T-helper 2 cell treated with Interferon-gamma antibody and Interleukin-4, amounts not matched to agents 5 μg/mL and 100 μg/mL, for 36 hours (primary cell): Measurements from ENCODE around the gene EXOSC5.
"Not testable (repeated sequence)": the region's sequence is repeated elsewhere in the genome, so short reads cannot be mapped to it uniquely, and the experiment has no call there.

Source experiments
- DNase-seq: peaks from one replicate; pipeline ENCODE4 v3.0.0; 2021; ENCODE audit warnings: low spot score
- H3K27ac Mint-ChIP-seq: one replicate; pipeline ENCODE4 v1.8.0; 2021; ENCODE audit warnings: mild to moderate bottlenecking, mixed read lengths
- H3K27me3 Mint-ChIP-seq: one replicate; pipeline ENCODE4 v1.8.0; 2021; ENCODE audit warnings: low read depth, mixed read lengths
- H3K36me3 Mint-ChIP-seq: one replicate; pipeline ENCODE4 v1.8.0; 2021; ENCODE audit warnings: low read depth, mixed read lengths
- H3K4me1 Mint-ChIP-seq: one replicate; pipeline ENCODE4 v1.8.0; 2021; ENCODE audit warnings: low read depth, mixed read lengths
- H3K4me3 Mint-ChIP-seq: one replicate; pipeline ENCODE4 v1.8.0; 2022; ENCODE audit warnings: mild to moderate bottlenecking, moderate library complexity, mixed read lengths
- H3K9me3 Mint-ChIP-seq: one replicate; pipeline ENCODE4 v1.8.0; 2021; ENCODE audit warnings: mixed read lengths

Gene EXOSC5

GRCh38 chr19:41405776-41406175 is 8.6 kb upstream of the EXOSC5 start:
- Mint-ChIP-seq H3K4me3 (no peak overlapping the region), H3K27me3 (no peaks in the 10 kb centered on the region), H3K36me3 (peaks cover 2% of the 10 kb centered on the region), H3K27ac (no peak overlapping the region), H3K4me1 (no peaks in the 10 kb centered on the region), H3K9me3 (no peaks in the 10 kb centered on the region)
- DNase-seq: no peak

GRCh38 chr19:41403181-41403970 is 6.2 kb upstream of the EXOSC5 start:
- H3K36me3 Mint-ChIP-seq: peaks cover 2% of the 10 kb centered on the region
- no peaks in the 10 kb centered on the region for H3K27me3 Mint-ChIP-seq
- H3K27ac Mint-ChIP-seq: no peak overlapping the region
- no peak for DNase-seq
- peaks cover 10% of the 10 kb centered on the region for H3K4me1 Mint-ChIP-seq
- H3K4me3 Mint-ChIP-seq: no peak overlapping the region
- no peaks in the 10 kb centered on the region for H3K9me3 Mint-ChIP-seq

GRCh38 chr19:41402010-41402409 is 4.9 kb upstream of the EXOSC5 start:
- peaks cover 15% of the 10 kb centered on the region for H3K4me1 Mint-ChIP-seq
- no peaks in the 10 kb centered on the region for H3K27me3 Mint-ChIP-seq
- no peak overlapping the region for H3K27ac Mint-ChIP-seq
- peaks cover 2% of the 10 kb centered on the region for H3K36me3 Mint-ChIP-seq
- no peak overlapping the region for H3K4me3 Mint-ChIP-seq
- no peak for DNase-seq
- H3K9me3 Mint-ChIP-seq: no peaks in the 10 kb centered on the region

GRCh38 chr19:41401483-41401882 is 4.3 kb upstream of the EXOSC5 start:
- Mint-ChIP-seq H3K4me1 (peaks cover 16% of the 10 kb centered on the region), H3K27me3 (no peaks in the 10 kb centered on the region), H3K4me3 (no peak overlapping the region), H3K27ac (no peak overlapping the region), H3K36me3 (peaks cover 2% of the 10 kb centered on the region), H3K9me3 (no peaks in the 10 kb centered on the region)
- no peak for DNase-seq

- H3K9me3 Mint-ChIP-seq: no peaks in the 10 kb centered on the region
- H3K4me3 Mint-ChIP-seq: peak overlapping the region; percentile 65
- peaks cover 27% of the 10 kb centered on the region for H3K4me1 Mint-ChIP-seq
- no peaks in the 10 kb centered on the region for H3K27me3 Mint-ChIP-seq
- peaks cover 5% of the 10 kb centered on the region for H3K36me3 Mint-ChIP-seq
- H3K27ac Mint-ChIP-seq: peak overlapping the region; percentile 82
- DNase-seq: no peak
Observed at GRCh38 chr19:41399525-41399924, 2.4 kb upstream of the EXOSC5 start.

- peaks cover 27% of the 10 kb centered on the region for H3K4me1 Mint-ChIP-seq
- H3K4me3 Mint-ChIP-seq: peak overlapping the region; percentile 97
- H3K9me3 Mint-ChIP-seq: no peaks in the 10 kb centered on the region
Observed at GRCh38 chr19:41399091-41399490, 1.9 kb upstream of the EXOSC5 start.

GRCh38 chr19:41398598-41398997 is 1.4 kb upstream of the EXOSC5 start:
- H3K36me3 Mint-ChIP-seq: peaks cover 5% of the 10 kb centered on the region
- no peaks in the 10 kb centered on the region for H3K27me3 Mint-ChIP-seq
- DNase-seq: no peak
- peak overlapping the region; percentile 46 for H3K27ac Mint-ChIP-seq
- H3K9me3 Mint-ChIP-seq: no peaks in the 10 kb centered on the region
- peak overlapping the region; percentile 97 for H3K4me3 Mint-ChIP-seq
- H3K4me1 Mint-ChIP-seq: peaks cover 27% of the 10 kb centered on the region

More at GRCh38 chr19:41399091-41399490, 1.9 kb upstream of the EXOSC5 start:
- Mint-ChIP-seq H3K27ac (peak overlapping the region; percentile 46), H3K36me3 (peaks cover 5% of the 10 kb centered on the region), H3K27me3 (no peaks in the 10 kb centered on the region)
- DNase-seq: no peak

- H3K9me3 Mint-ChIP-seq: no peaks in the 10 kb centered on the region
- DNase-seq: no peak
- H3K4me3 Mint-ChIP-seq: peak overlapping the region; percentile 97
- no peaks in the 10 kb centered on the region for H3K27me3 Mint-ChIP-seq
- H3K36me3 Mint-ChIP-seq: peaks cover 5% of the 10 kb centered on the region
- H3K4me1 Mint-ChIP-seq: peaks cover 27% of the 10 kb centered on the region
- peak overlapping the region; percentile 98 for H3K27ac Mint-ChIP-seq
Observed at GRCh38 chr19:41398050-41398418, 875 bp upstream of the EXOSC5 start.

- Mint-ChIP-seq H3K36me3 (peaks cover 15% of the 10 kb centered on the region), H3K27ac (peak overlapping the region; percentile 6), H3K27me3 (no peaks in the 10 kb centered on the region), H3K4me1 (peaks cover 27% of the 10 kb centered on the region), H3K4me3 (peak overlapping the region; percentile 52), H3K9me3 (no peaks in the 10 kb centered on the region)
- no peak for DNase-seq
Observed at GRCh38 chr19:41395355-41395754, 1.8 kb downstream of the EXOSC5 start.

GRCh38 chr19:41392775-41393174 is 4.4 kb downstream of the EXOSC5 start:
- Mint-ChIP-seq H3K4me3 (no peak overlapping the region), H3K9me3 (no peaks in the 10 kb centered on the region), H3K36me3 (peaks cover 23% of the 10 kb centered on the region), H3K4me1 (peaks cover 12% of the 10 kb centered on the region), H3K27me3 (no peaks in the 10 kb centered on the region), H3K27ac (no peak overlapping the region)
- DNase-seq: no peak

- Mint-ChIP-seq H3K9me3 (no peaks in the 10 kb centered on the region), H3K36me3 (peaks cover 23% of the 10 kb centered on the region), H3K4me1 (peaks cover 12% of the 10 kb centered on the region), H3K27me3 (no peaks in the 10 kb centered on the region), H3K4me3 (no peak overlapping the region), H3K27ac (no peak overlapping the region)
- DNase-seq: no peak
Observed at GRCh38 chr19:41391618-41392017, 5.5 kb downstream of the EXOSC5 start.

- no peaks in the 10 kb centered on the region for H3K9me3 Mint-ChIP-seq
- H3K27ac Mint-ChIP-seq: no peak overlapping the region
- H3K4me1 Mint-ChIP-seq: no peaks in the 10 kb centered on the region
- DNase-seq: no peak
- no peak overlapping the region for H3K4me3 Mint-ChIP-seq
- H3K27me3 Mint-ChIP-seq: no peaks in the 10 kb centered on the region
- H3K36me3 Mint-ChIP-seq: peaks cover 25% of the 10 kb centered on the region
Observed at GRCh38 chr19:41386442-41386841, 10.7 kb downstream of the EXOSC5 start.

GRCh38 chr19:41384351-41384750 is 12.8 kb downstream of the EXOSC5 start:
- H3K9me3 Mint-ChIP-seq: no peaks in the 10 kb centered on the region
- no peaks in the 10 kb centered on the region for H3K4me1 Mint-ChIP-seq
- DNase-seq: no peak
- no peak overlapping the region for H3K4me3 Mint-ChIP-seq
- H3K27ac Mint-ChIP-seq: no peak overlapping the region
- H3K27me3 Mint-ChIP-seq: no peaks in the 10 kb centered on the region
- H3K36me3 Mint-ChIP-seq: peaks cover 13% of the 10 kb centered on the region

- peaks cover 11% of the 10 kb centered on the region for H3K36me3 Mint-ChIP-seq
- not testable (repeated sequence) for H3K27ac Mint-ChIP-seq, DNase-seq, H3K27me3 Mint-ChIP-seq, H3K4me1 Mint-ChIP-seq, H3K9me3 Mint-ChIP-seq, H3K4me3 Mint-ChIP-seq
Observed at GRCh38 chr19:41381536-41381935, 15.6 kb downstream of the EXOSC5 start.
